AG09319 (cell line): ENCODE results near the gene ZFYVE21.

Source experiments
- DNase-seq: peaks from one replicate; pipeline ENCODE4 v3.0.0-alpha.2; 2010; ENCODE audit warnings: low read depth; ENCODE audit errors: extremely low read depth
- CTCF ChIP-seq: IDR thresholded peaks from 2 replicates; pipeline ENCODE4 v1.5.1; 2011; ENCODE audit warnings: low read depth, mild to moderate bottlenecking, inconsistent platforms, low read length, moderate library complexity

ZFYVE21 gene

GRCh38 chr14:103727313-103727980 is 11.8 kb downstream of the ZFYVE21 start:
- no peak for TF ChIP-seq CTCF
- DNase-seq = no peak

GRCh38 chr14:103728141-103728540 is 12.5 kb downstream of the ZFYVE21 start:
- TF ChIP-seq CTCF = no peak
- no peak for DNase-seq

GRCh38 chr14:103728721-103729120 is 13.1 kb downstream of the ZFYVE21 start:
- no peak for DNase-seq
- TF ChIP-seq CTCF = no peak

- no peak for DNase-seq
- TF ChIP-seq CTCF = no peak
Measured at GRCh38 chr14:103729496-103730448, 14.2 kb downstream of the ZFYVE21 start.

GRCh38 chr14:103730490-103731035 is 15.0 kb downstream of the ZFYVE21 start:
- peak; percentile 1 for TF ChIP-seq CTCF
- no peak for DNase-seq

- TF ChIP-seq CTCF = no peak
- DNase-seq = no peak
Measured at GRCh38 chr14:103731481-103731880, 15.9 kb downstream of the ZFYVE21 start.
